Stimulated activated memory B cell treated with anti-CD40 and anti-IgM and Interleukin-4, amounts not matched to agents 10 μg/mL and 1 μg/mL and 100 μg/mL, for 72 hours (primary cell): Measurements from ENCODE around the gene RPS18.
"Not testable (repeated sequence)": the region's sequence is repeated elsewhere in the genome, so short reads cannot be mapped to it uniquely, and the experiment has no call there.

Source experiments
- ATAC-seq: fragments of 150-1000 bp; cut with Tn5 transposase; 2 replicates; pipeline ENCODE4 v1.10.0; 2021
- H3K27ac Mint-ChIP-seq: one replicate; pipeline ENCODE4 v1.8.0; 2022; ENCODE audit warnings: mild to moderate bottlenecking, mixed read lengths
- H3K27me3 Mint-ChIP-seq: one replicate; pipeline ENCODE4 v1.8.0; 2022; ENCODE audit warnings: mixed read lengths
- H3K36me3 Mint-ChIP-seq: one replicate; pipeline ENCODE4 v1.8.0; 2022; ENCODE audit warnings: mixed read lengths
- H3K4me1 Mint-ChIP-seq: one replicate; pipeline ENCODE4 v1.8.0; 2022; ENCODE audit warnings: mixed read lengths
- H3K4me3 Mint-ChIP-seq: one replicate; pipeline ENCODE4 v1.8.0; 2022; ENCODE audit warnings: mild to moderate bottlenecking, moderate library complexity, mixed read lengths
- H3K9me3 Mint-ChIP-seq: one replicate; pipeline ENCODE4 v1.8.0; 2022; ENCODE audit warnings: mixed read lengths

RPS18 gene

DNA sequence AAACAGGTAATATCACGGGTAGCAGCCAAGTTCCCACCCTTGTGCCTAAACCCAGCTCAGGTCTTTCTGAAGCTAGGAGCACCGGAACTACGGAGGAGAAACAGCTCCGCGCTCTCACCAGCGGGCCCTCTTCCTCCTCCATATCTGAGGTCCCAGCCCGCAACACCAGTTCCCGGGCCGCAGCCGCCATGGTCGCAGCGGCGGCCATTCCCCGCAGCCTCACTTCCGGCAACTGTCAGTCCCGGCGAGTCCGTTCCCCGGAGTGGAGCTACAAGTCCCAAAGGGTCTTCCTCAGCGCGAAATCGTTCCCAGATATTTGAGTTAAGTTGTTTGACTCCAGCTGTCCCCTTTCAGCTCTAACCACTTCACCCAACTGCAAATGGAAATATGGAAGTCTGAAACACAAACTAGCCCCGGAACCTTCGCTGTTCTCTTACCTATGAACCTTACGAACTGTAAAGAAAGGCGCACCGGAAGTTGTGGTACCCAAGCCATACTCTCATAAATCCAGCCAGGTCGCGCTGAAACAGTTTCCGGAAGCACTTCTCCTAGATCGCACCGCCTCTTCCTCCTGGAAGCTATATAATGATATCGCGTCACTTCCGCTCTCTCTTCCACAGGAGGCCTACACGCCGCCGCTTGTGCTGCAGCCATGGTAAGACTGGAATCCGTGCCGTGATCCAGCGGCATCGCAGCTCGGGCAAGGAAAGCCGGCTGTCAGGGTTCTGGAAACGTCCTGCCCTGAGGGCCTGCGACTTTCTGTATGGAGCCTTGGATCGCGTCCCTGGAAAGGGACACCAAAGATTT lies at the start of gene RPS18, which contains the start of gene VPS52:
Gene RPS18, plus strand, starts transcription at position 608 of the 807 bp plus-strand sequence. Its CDS starts 45 bp downstream, at position 653.
Gene VPS52, minus strand, starts transcription at position 409 of the 807 bp plus-strand sequence. Its CDS starts 201 bp downstream, at position 208.
- peak; percentile 95 for ATAC-seq
- Mint-ChIP-seq H3K36me3 (peaks cover 79% of the 10 kb centered on the region), H3K9me3 (no peaks in the 10 kb centered on the region), H3K27me3 (no peaks in the 10 kb centered on the region), H3K4me3 (peak within 1 kb of the TSS; percentile 93), H3K4me1 (peaks cover 58% of the 10 kb centered on the region), H3K27ac (peak within 1 kb of the TSS; percentile 98)

DNA sequence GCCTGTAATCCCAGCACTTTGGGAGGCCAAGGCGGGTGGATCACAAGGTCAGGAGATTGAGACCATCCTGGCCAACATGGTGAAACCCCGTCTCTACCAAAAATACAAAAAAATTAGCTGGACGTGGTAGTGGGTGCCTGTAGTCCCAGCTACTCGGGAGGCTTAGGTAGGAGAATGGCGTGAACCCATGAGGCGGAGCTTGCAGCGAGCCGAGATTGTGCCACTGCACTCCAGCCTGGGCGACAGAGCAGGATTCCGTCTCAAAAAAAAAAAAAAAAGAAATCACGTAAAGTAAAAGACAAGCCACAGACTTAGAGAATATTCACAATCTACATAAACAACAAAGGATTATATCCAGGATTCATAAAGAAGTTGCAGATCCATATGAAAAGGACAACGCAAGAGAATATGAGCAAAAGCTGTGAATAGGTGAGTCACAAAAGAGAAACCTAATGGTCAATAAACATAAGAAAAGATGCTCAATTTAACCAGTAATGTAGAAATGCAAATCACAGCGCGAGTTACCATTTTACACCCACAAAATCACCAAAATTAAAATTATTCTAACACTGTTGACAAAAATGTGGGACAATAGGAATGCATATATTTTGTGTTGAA lies 45.3 kb upstream of the RPS18 start:
- not testable (repeated sequence) for ATAC-seq, H3K9me3 Mint-ChIP-seq, H3K36me3 Mint-ChIP-seq, H3K4me3 Mint-ChIP-seq, H3K4me1 Mint-ChIP-seq, H3K27ac Mint-ChIP-seq
- H3K27me3 Mint-ChIP-seq: peaks cover 27% of the 10 kb centered on the region

DNA sequence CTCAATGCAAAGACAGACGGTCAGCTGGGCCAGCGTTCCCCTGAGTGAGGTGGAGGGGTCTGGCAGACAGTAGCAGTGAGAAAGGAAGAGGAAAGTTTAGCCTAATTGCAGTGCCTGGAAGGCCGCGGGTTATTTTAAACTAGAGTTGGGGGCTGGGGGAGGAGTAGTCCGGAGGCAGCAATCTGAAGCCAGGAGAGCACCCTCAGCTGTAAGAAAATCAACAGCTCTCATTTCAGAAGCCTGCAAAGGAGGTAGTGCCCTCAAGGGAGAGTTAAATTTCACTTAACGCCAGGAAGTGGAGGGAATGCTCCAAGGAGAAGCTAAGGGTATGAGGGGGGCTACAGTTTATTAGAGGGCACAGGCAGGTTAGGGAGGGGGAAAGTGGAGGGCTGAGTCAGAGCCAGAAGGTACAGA lies 36.6 kb upstream of the RPS18 start:
- peaks cover 67% of the 10 kb centered on the region for H3K27me3 Mint-ChIP-seq
- no peaks in the 10 kb centered on the region for H3K36me3 Mint-ChIP-seq
- no peak overlapping the region for H3K4me3 Mint-ChIP-seq
- H3K4me1 Mint-ChIP-seq: no peaks in the 10 kb centered on the region
- no peaks in the 10 kb centered on the region for H3K9me3 Mint-ChIP-seq
- H3K27ac Mint-ChIP-seq: no peak overlapping the region
- no peak for ATAC-seq

DNA sequence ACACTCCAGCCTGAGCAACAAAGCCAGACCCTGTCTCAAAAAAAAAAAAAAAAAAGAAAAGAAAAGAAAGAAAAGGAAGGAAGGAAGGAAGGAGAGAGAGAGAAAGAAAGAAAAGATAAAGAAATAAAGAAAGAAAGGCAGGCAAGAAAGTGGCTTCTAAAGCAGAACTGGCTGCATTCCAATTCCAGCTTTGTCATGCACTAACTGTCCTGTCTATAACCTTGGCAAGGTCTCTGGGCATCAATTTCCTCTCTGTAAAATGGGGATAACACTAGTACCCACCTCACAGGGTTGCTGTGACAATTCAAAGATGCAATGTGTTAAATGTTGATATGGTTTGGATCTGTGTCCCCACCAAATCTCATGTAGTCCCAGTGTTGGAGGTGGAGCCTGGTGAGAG lies 35.5 kb upstream of the RPS18 start:
- Mint-ChIP-seq H3K27ac (no peak overlapping the region), H3K9me3 (no peaks in the 10 kb centered on the region), H3K4me3 (no peak overlapping the region), H3K36me3 (no peaks in the 10 kb centered on the region), H3K27me3 (peaks cover 66% of the 10 kb centered on the region), H3K4me1 (no peaks in the 10 kb centered on the region)
- no peak for ATAC-seq

DNA sequence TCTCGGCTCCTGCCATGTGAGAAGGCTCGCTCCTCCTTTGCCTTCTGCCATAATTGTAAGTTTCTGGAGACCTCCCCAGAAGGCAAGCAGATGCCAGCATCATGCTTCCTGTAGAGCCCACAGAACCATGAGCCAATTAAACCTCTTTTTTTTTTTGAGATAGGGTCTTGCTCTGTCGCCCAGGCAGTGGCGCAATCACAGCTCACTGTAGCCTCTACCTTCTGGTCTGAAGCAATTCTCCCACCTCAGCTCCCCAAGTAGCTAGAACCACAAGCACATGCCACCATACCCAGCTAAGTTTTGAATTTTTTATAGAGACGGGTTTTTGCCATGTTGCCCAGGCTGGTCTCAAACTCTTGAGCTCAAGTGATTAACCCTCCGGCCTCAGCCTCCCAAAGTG lies 35.0 kb upstream of the RPS18 start:
- Mint-ChIP-seq H3K4me3 (no peak overlapping the region), H3K27me3 (peaks cover 61% of the 10 kb centered on the region), H3K36me3 (no peaks in the 10 kb centered on the region), H3K27ac (no peak overlapping the region), H3K9me3 (no peaks in the 10 kb centered on the region), H3K4me1 (peaks cover 4% of the 10 kb centered on the region)
- no peak for ATAC-seq

DNA sequence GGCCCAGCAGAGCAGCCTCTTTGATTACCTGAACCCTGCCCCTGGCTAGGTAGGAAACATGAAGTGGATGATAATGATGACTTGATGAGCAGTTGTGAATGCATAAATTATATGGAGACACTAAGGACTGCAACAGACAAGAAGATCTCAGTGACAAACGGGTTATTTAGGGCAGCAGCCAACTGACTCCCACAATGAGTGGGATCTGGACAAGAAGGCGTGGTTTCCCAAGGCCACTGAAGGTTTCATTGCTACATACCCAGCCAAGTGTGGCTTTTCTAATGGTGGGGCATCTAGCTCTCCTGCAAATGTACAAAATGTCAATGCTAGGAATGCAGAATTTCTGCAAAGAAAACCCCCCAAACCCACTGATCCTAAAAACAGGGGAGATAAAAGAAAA lies 34.1 kb upstream of the RPS18 start:
- H3K27me3 Mint-ChIP-seq: peaks cover 61% of the 10 kb centered on the region
- H3K9me3 Mint-ChIP-seq: no peaks in the 10 kb centered on the region
- peaks cover 4% of the 10 kb centered on the region for H3K4me1 Mint-ChIP-seq
- H3K4me3 Mint-ChIP-seq: no peak overlapping the region
- H3K27ac Mint-ChIP-seq: no peak overlapping the region
- no peak for ATAC-seq
- no peaks in the 10 kb centered on the region for H3K36me3 Mint-ChIP-seq

DNA sequence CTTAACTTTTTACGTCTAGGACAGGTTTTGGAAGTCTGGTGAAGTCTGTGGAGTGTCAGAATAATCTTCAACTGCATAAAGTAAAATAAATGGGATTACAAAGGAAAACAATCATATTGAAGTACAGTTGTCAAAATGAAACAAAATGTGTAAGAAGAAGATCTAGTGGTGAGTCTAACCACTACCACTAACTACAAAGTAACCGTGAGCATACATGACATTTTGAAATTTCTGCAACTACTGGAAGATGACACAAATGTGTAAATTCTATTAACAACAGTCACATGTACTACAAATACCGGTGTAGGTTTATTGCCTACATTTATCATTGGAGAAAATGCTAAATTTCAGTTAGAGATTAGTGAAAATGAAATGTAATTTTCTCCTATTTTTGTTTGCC lies 29.9 kb upstream of the RPS18 start:
- no peaks in the 10 kb centered on the region for H3K9me3 Mint-ChIP-seq
- H3K4me3 Mint-ChIP-seq: no peak overlapping the region
- H3K27ac Mint-ChIP-seq: no peak overlapping the region
- peaks cover 4% of the 10 kb centered on the region for H3K4me1 Mint-ChIP-seq
- ATAC-seq: no peak
- H3K27me3 Mint-ChIP-seq: peaks cover 27% of the 10 kb centered on the region
- H3K36me3 Mint-ChIP-seq: no peaks in the 10 kb centered on the region

DNA sequence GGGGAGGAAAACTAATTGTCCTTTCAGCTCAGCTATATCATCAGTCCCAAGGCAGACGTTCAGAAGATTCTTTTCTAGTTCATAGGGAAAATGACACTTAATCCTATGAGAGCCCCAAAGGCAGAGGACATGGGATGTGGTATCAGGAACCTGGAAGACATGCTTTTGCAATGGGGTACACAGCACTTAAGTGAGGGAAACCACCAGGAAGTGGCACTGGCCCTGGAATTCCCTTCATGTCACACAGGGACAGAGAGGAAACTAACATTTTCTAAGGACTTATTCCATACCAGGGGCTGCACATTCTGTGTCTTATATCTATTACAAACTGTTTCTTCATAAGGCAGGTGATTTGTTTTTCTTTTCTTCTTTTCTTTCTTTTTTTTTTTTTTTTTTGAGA lies 28.4 kb upstream of the RPS18 start:
- no peaks in the 10 kb centered on the region for H3K36me3 Mint-ChIP-seq
- H3K4me3 Mint-ChIP-seq: no peak overlapping the region
- peaks cover 12% of the 10 kb centered on the region for H3K4me1 Mint-ChIP-seq
- peaks cover 24% of the 10 kb centered on the region for H3K27me3 Mint-ChIP-seq
- H3K9me3 Mint-ChIP-seq: no peaks in the 10 kb centered on the region
- H3K27ac Mint-ChIP-seq: no peak overlapping the region
- ATAC-seq: no peak

DNA sequence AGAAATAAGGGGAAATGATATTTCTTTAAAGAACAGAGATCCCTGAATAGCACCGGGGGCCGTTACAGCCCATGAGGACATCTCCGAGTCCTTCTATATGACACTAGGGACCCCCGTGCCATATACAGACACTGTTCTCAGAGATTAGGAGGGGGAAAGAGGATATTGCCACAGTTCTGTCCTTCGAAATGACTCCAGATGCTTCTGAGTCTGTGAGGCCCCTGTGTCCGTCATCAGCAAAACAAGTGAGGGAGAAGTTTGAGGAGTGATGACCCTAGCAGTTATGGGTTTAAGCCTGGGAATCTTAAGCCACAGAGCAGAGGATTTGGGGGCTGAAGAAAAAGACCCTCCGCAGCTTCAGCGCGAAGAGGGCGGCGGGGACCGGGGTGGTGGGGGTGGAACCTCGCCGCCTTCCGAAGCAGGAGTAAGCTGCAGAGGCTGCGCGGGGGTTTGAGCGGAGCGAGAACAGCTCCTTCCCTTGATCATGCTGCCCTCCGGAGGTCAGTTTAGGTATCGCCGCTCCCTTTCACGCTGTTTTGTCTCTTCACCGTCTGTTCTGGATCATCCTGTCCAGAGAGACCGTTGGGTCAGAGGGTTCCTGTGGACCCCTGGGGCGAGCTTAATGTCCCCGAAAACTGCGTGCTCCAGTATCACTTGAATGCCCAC lies 23.8 kb upstream of the RPS18 start:
- peak; percentile 74 for ATAC-seq

DNA sequence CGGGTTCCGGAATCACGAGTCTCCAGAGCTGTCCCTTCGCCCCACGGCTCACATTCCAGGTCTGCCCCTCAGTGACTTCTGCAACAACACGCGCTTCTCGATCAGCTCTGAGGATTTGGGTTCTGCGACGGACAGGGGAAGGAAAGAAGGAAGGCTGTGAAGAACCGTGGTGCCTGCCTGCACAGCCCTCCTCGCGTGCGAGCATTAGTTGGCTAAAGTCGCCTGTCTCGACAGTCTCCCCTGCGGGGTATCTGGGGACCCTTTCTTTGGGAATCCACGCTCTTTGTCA lies 23.3 kb upstream of the RPS18 start:
- peak overlapping the region; percentile 91 for H3K27ac Mint-ChIP-seq
- H3K9me3 Mint-ChIP-seq: no peaks in the 10 kb centered on the region
- H3K4me3 Mint-ChIP-seq: peak overlapping the region; percentile 82
- H3K36me3 Mint-ChIP-seq: peaks cover 32% of the 10 kb centered on the region
- peak; percentile 38 for ATAC-seq
- peaks cover 40% of the 10 kb centered on the region for H3K4me1 Mint-ChIP-seq
- no peaks in the 10 kb centered on the region for H3K27me3 Mint-ChIP-seq

More for the DNA sequence above, 23.8 kb upstream of the RPS18 start:
- H3K4me3 Mint-ChIP-seq: peak overlapping the region; percentile 82
- no peaks in the 10 kb centered on the region for H3K9me3 Mint-ChIP-seq
- H3K27me3 Mint-ChIP-seq: no peaks in the 10 kb centered on the region
- peaks cover 40% of the 10 kb centered on the region for H3K4me1 Mint-ChIP-seq
- peaks cover 31% of the 10 kb centered on the region for H3K36me3 Mint-ChIP-seq
- peak overlapping the region; percentile 91 for H3K27ac Mint-ChIP-seq

DNA sequence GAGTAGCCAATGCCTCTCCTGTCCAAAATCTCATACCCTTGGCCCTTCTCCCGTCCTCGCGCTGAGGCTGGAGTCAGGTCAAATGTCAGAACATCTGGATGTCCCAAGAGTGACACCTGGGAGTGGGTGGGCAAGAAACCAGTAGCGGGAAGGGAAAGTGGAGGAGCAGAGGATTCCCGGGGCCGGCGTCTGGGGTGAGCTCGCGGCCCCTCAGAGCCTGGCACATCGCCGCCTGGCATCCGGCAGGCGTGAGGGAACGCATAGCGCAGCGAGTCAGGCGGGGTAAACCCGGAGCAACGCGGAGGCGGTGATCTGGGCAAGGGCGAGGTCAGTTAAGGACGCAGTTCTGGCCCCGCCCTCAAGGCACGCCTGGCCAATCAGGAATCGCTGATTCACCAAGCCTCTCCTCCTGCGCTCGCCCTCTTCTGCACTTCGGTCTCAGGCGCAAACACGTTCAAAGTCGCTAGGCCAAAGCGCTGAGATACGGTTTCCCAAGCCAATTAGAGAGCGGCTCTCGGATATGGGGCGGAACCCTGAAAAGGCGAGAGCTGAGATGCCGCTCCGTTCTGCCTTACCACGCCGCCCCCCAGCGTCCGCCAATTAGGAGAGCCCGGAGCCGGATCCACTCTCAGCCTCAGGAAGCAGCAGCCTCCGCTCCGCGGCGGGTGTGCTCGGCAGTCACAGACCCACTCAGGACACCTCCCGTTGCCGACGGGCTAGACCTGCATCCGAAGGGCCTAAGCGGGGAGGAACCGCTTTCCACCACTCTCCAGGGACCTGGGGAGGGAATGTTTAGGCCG lies 22.7 kb upstream of the RPS18 start:
- peak; percentile 96 for ATAC-seq
- Mint-ChIP-seq H3K4me3 (peak overlapping the region; percentile 82), H3K36me3 (peaks cover 32% of the 10 kb centered on the region), H3K27ac (peak overlapping the region; percentile 91), H3K4me1 (peaks cover 40% of the 10 kb centered on the region), H3K9me3 (no peaks in the 10 kb centered on the region), H3K27me3 (no peaks in the 10 kb centered on the region)

DNA sequence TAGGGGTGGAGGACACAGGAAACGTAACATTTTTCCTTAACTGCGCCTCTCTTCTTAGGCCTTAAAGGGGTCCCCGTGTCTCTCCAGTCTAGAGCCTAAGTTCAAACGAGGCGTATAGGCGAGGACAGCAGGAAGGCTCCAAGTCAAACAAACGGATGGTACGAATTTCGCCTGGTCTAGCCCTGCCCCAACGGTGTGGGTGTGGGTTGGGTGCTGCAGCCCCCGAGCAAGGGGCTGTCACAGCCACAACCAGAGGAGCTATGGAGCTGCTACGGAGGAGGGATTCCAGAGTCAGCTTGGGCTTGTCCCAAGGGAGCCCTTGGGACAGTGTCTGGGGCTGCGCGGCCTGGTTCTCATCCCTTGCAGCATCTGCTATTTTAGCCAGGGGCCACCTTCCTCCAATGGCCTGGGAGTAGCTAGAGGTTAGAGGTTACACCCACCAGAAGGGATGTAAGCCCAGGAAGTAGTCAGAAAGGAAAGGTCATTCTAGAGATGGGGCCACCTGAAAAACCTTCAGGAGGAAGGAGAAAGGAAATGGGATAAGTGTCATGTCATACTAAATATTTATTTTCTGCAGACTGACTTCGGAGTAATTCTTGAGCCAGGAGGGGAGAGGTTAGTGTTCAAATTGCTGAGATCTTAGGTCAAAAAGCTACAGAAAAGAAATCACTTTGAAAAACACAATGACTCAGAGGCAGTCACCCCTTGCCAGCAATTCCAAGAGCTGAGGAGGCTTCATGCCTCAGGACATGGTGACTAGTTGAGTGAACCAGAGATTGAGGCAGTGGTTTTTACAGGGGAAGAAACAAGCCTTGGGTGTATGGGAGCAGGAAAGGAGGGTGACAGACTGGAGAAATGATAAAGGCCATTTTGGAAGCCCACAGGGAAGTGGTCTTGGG lies 21.9 kb upstream of the RPS18 start:
- H3K9me3 Mint-ChIP-seq: no peaks in the 10 kb centered on the region
- peaks cover 40% of the 10 kb centered on the region for H3K4me1 Mint-ChIP-seq
- H3K36me3 Mint-ChIP-seq: peaks cover 32% of the 10 kb centered on the region
- peak overlapping the region; percentile 82 for H3K4me3 Mint-ChIP-seq
- no peaks in the 10 kb centered on the region for H3K27me3 Mint-ChIP-seq
- H3K27ac Mint-ChIP-seq: peak overlapping the region; percentile 91
- no peak for ATAC-seq

DNA sequence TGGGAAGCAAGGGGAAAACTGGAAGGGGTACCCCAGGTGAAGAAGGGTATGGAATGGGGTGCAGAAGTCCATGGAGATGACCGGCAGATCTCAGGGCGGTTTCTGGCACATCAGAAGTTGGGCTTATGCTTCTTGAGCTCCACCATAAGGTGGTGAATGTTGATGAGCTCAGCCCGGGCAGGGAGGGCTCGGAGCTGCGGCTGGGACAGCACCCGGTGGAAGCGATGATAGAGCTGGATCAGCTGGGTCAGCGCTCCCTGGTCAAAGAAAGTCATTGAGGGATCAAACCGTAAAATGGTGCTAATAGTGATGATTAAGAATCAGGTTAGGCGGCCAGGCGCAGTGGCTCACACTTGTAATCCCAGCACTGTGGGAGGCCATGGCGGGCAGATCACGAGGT lies 21.1 kb upstream of the RPS18 start:
- H3K27ac Mint-ChIP-seq: peak overlapping the region; percentile 91
- H3K4me3 Mint-ChIP-seq: no peak overlapping the region

DNA sequence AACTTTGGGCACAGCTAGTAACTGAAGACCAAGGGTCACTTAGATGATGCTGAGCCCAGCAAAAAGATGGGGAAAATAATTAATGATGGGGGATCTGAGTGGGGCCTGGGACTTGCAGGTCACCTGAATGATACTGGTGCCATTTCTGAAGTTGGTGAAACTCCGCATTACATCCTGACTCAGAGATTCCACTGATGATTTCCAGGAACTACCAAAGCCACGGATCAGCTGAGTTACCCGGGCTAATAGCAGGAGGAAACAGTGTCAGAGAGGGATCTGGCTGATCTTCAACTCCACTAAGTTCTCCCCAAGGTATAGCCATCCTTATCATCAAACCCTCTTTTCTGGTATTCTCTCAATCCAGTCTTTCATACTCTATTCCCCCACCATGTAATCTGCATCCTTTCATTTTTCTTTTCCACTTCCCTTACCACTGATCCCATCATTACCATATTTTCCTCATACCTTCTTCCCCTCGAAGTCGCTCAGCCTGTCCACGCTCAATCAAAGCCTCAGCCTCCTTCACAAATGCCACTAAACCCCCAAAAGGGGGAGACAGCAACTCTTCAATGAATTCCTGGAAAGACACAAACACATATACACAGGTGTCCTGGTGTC lies 20.4 kb upstream of the RPS18 start:
- no peak for ATAC-seq
- H3K36me3 Mint-ChIP-seq: peaks cover 37% of the 10 kb centered on the region
- H3K4me1 Mint-ChIP-seq: peaks cover 40% of the 10 kb centered on the region
- H3K9me3 Mint-ChIP-seq: no peaks in the 10 kb centered on the region
- H3K27ac Mint-ChIP-seq: peak overlapping the region; percentile 4
- H3K4me3 Mint-ChIP-seq: no peak overlapping the region
- H3K27me3 Mint-ChIP-seq: no peaks in the 10 kb centered on the region

More for the DNA sequence above, 21.1 kb upstream of the RPS18 start:
- H3K27me3 Mint-ChIP-seq: no peaks in the 10 kb centered on the region
- no peaks in the 10 kb centered on the region for H3K9me3 Mint-ChIP-seq
- peaks cover 40% of the 10 kb centered on the region for H3K4me1 Mint-ChIP-seq
- H3K36me3 Mint-ChIP-seq: peaks cover 34% of the 10 kb centered on the region
- ATAC-seq: no peak
